Testis (tissue), 3 donors: ENCODE measurements around the gene TMEM271. TPM values are rescaled to one million over a fixed set of nuclear protein-coding genes. Genes with fewer than 3 reads are reported as not detected.
A peak's percentile ranks its signal among the peaks of the same experiment; 100 is the strongest.
"Not testable (repeated sequence)": the region's sequence is repeated elsewhere in the genome, so short reads cannot be mapped to it uniquely, and the experiment has no call there.

Experiments used
- DNase-seq: peaks from one replicate; pipeline ENCODE4 v3.0.0-alpha.2; 2019
- H3K27ac ChIP-seq, 2 donors: fragments of 200-600 bp; sonication (generic); one replicate each; pipeline ENCODE4 v1.5.1; 2019
- H3K27me3 ChIP-seq: fragments of 200-600 bp; sonication (generic); one replicate; pipeline ENCODE4 v1.5.1; 2019
- H3K36me3 ChIP-seq: fragments of 200-600 bp; sonication (generic); one replicate; pipeline ENCODE4 v1.5.1; 2017; ENCODE audit warnings: low read depth; ENCODE audit errors: missing control alignments
- H3K4me1 ChIP-seq: fragments of 200-600 bp; sonication (generic); one replicate; pipeline ENCODE4 v1.5.1; 2019
- H3K4me3 ChIP-seq, 2 donors: fragments of 200-600 bp; sonication (generic); one replicate each; pipeline ENCODE4 v1.5.1; 2017 to 2019
- H3K9me3 ChIP-seq: fragments of 200-600 bp; sonication (generic); one replicate; pipeline ENCODE4 v1.5.1; 2017
- POLR2A ChIP-seq: fragments of 450-650 bp; IDR thresholded peaks from one replicate; pipeline ENCODE4 v1.6.1; 2017; ENCODE audit warnings: antibody characterized with exemption, mild to moderate bottlenecking, moderate library complexity
- whole genome bisulfite sequencing, 2 donors: methylation state at CpG; one replicate each; pipeline ENCODE4 v1.1.5; 2018; 5-methylcytosine and 5-hydroxymethylcytosine counted together
- intact Hi-C: fragments of 100-400 bp; cut with DNase I; formaldehyde crosslinking; loops from one replicate; pipeline ENCODE4 v1.15.1; 2023; ENCODE audit warnings: low total_unique reads
- polyA plus RNA-seq: library from polyadenylated mRNA; stranded (reverse); fragments of 350-450 nt; fragmentation: Illumina TruSeq; extraction: RNeasy Lipid Tissue Mini Kit (QIAGEN cat#74804); gene quantifications from one replicate; pipeline ENCODE4 v1.2.3, GENCODE V29; 2014; ENCODE audit warnings: low read depth, low replicate concordance; ENCODE audit not compliant: insufficient read depth
- total RNA-seq, 2 donors: library from RNA; depleted of rRNA; stranded (reverse); fragments of >200 nt; gene quantifications; one replicate each; pipeline ENCODE4 v1.2.3, GENCODE V29; 2016
- TF ChIP-seq, protein P1 (sequence below), 3 experiments: fragments of 450-650 bp in 2 of 3; fragments of 200-600 bp in 1 of 3; sonication (generic) in 1 of 3; IDR thresholded peaks; one replicate each; pipeline ENCODE4 v1.5.1; 2016 to 2019; ENCODE audit warnings: antibody characterized with exemption in 3 of 3, mild to moderate bottlenecking in 2 of 3, moderate library complexity in 1 of 3

The TMEM271 gene
- total and polyA plus RNA-seq, 3 donors from 2014 or later, result 0.37 to 1.7 (median 1.7) TPM

DNA sequence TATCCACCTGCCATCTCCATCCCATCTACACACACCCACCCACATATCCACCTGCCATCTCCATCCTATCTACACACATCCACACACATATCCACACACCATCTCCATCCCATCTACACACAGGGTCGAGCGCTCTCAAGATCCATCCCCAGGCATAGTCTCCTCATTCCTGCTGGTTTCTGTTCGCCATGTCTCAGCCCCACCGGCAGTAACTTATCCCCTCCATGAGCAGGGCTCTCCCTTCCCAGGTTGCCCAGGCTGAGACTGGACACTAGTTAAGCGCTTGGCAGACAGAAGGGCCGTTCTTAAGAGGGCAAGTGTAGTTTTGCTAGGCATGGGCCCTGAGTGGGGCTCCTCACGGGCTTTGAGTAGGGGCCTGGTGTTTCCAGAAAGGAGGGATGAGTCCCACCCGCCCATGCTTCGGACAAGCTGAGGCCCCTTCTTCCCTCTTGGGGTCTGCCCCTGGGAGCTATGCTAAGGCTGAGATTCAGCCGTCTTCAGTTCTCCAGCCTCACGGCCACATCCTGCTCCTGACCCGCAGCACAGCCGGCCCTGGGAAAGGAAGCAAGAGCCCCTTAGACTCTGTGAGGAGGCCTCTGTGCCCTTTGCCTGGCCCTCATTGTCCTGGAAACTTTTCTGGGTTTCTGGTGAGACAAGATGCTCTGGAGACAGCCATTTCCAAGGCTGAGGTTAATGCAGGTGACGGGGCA lies 20.4 kb downstream of the TMEM271 start:
- no peaks in the 10 kb centered on the region for H3K9me3 ChIP-seq
- no peaks in the 10 kb centered on the region for H3K36me3 ChIP-seq
- DNase-seq, result no peak
- 81 to 92% methylated on average over 12 to 14 of the region's 14 CpGs for WGBS, 2 donors
- TF ChIP-seq, protein P1, sequence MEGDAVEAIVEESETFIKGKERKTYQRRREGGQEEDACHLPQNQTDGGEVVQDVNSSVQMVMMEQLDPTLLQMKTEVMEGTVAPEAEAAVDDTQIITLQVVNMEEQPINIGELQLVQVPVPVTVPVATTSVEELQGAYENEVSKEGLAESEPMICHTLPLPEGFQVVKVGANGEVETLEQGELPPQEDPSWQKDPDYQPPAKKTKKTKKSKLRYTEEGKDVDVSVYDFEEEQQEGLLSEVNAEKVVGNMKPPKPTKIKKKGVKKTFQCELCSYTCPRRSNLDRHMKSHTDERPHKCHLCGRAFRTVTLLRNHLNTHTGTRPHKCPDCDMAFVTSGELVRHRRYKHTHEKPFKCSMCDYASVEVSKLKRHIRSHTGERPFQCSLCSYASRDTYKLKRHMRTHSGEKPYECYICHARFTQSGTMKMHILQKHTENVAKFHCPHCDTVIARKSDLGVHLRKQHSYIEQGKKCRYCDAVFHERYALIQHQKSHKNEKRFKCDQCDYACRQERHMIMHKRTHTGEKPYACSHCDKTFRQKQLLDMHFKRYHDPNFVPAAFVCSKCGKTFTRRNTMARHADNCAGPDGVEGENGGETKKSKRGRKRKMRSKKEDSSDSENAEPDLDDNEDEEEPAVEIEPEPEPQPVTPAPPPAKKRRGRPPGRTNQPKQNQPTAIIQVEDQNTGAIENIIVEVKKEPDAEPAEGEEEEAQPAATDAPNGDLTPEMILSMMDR (IDR thresholded peaks at IDR 0.05), result no peak
- TF ChIP-seq POLR2A, result no peak
- no peak overlapping the region for H3K4me3 ChIP-seq
- H3K27ac ChIP-seq, result no peak overlapping the region
- intact Hi-C loops, result no loop called here
- H3K27me3 ChIP-seq, result no peaks in the 10 kb centered on the region
- H3K4me1 ChIP-seq, result no peaks in the 10 kb centered on the region

DNA sequence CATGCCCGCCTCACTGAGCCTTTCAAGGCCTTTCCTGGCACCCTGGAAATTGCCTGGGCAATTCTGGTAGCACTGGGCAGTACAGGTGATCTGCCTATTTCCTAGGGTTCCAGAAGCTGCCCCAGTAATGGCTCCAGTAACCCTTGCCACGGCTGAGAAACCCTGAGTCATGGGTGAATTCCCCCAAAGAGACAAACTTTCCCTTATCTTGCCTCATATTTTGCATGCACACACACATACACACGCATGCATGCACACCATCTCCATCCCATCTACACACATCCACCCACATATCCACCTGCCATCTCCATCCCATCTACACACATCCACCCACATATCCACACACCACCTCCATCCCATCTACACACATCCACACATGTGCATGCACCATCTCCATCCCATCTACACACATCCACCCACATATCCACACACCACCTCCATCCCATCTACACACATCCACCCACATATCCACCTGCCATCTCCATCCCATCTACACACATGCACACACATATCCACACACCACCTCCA lies 21.2 kb downstream of the TMEM271 start:
- H3K27me3 ChIP-seq, H3K4me1 ChIP-seq, H3K4me3 ChIP-seq, DNase-seq, H3K36me3 ChIP-seq, H3K27ac ChIP-seq, H3K9me3 ChIP-seq, intact Hi-C loops: not testable (repeated sequence)
- WGBS, 2 donors, result 75 to 77% methylated on average over 3 of the region's 3 CpGs

DNA sequence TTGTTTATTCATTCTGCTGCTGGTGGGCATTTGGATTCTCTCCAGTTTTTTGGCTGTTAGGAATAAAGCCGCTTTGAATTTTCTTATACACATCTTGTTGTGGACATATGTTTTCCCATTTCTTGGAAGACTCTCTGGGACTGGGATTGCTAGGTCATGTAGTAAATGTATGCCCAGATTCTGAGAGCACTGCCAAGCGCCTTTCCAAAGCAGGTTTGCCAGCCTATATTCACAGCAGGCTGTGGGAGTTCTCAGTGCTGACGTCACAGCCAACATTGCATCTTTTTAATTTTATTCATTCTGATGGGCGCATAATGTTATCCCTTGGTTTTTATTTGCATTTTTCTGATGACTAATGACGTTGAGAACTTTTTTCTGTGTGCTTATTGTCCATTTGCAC lies 24.1 kb downstream of the TMEM271 start:
- no peak overlapping the region for H3K27ac ChIP-seq
- H3K4me1 ChIP-seq, result no peaks in the 10 kb centered on the region
- no peaks in the 10 kb centered on the region for H3K9me3 ChIP-seq
- H3K27me3 ChIP-seq, result no peaks in the 10 kb centered on the region
- intact Hi-C loops, result no loop called here
- DNase-seq, result no peak
- H3K36me3 ChIP-seq, result no peaks in the 10 kb centered on the region
- TF ChIP-seq, protein P1 (IDR thresholded peaks at IDR 0.05), result no peak
- TF ChIP-seq POLR2A, result no peak
- no peak overlapping the region for H3K4me3 ChIP-seq
- WGBS, 2 donors, result 53 to 66% methylated on average over 5 of the region's 5 CpGs

DNA sequence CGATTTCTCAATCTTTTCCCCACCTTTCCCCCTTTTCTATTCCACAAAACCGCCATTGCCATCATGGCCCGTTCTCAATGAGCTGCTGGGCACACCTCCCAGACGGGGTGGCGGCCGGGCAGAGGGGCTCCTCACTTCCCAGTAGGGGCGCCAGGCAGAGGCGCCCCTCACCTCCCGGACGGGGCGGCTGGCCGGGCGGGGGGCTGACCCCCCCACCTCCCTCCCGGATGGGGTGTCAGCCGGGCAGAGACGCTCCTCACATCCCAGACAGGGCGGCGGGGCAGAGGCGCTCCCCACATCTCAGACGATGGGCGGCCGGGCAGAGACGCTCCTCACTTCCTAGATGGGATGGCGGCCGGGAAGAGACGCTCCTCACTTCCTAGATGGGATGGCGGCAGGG lies 25.8 kb downstream of the TMEM271 start:
- H3K9me3 ChIP-seq, H3K27ac ChIP-seq, H3K27me3 ChIP-seq, intact Hi-C loops, H3K36me3 ChIP-seq, DNase-seq, H3K4me1 ChIP-seq: not testable (repeated sequence)
- WGBS, 2 donors, result 66 to 71% methylated on average over 14 to 27 of the region's 27 CpGs
- peak overlapping the region in 1 of 2 donors; percentile 9 for H3K4me3 ChIP-seq

DNA sequence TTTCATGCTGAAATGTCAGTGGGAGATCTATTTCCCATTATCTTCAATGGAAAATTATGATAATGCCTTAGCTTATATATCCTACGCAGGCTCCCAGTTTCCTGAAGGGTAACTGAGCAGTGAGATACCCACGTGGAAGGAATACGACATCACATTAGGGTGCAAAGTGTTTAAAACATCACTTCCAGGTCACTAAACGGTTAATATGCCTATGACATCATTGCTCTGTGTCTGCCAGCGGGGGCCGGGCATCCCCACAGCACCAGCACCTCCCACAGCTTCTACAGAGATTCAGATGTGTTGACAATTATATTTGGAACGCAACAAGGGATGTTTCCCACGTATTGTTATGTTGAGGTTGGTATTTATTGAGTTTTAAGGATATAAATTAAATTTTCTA lies 27.1 kb downstream of the TMEM271 start:
- DNase-seq, result no peak
- WGBS, 2 donors, result 34 to 47% methylated on average over 8 of the region's 8 CpGs
- no peak overlapping the region for H3K4me3 ChIP-seq
- TF ChIP-seq, protein P1 (IDR thresholded peaks at IDR 0.05), result no peak
- TF ChIP-seq POLR2A, result no peak
- H3K27ac ChIP-seq, result no peak overlapping the region
- no peaks in the 10 kb centered on the region for H3K4me1 ChIP-seq
- H3K9me3 ChIP-seq, result no peaks in the 10 kb centered on the region
- intact Hi-C loops, result no loop called here
- H3K36me3 ChIP-seq, result no peaks in the 10 kb centered on the region
- no peaks in the 10 kb centered on the region for H3K27me3 ChIP-seq

DNA sequence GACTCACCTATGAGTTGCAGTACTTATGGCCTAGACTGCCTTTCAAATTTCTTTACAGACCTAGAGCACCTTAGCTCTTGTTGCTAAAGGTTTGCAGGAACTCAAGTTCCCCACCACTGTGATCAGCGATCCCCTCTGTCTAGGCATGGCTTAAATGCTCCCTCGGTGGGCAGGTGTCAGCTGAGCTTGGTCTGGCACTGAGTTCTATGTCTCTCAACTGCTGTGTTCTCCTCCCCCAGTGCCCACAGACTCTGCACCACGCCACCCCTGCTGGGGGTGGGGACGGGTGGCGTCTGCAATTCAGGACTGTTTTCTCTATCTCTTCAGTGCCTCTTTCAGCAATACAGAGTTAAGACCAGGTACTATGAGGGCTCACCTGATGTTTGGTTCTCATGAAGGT lies 30.5 kb downstream of the TMEM271 start:
- intact Hi-C loops, result no loop called here
- TF ChIP-seq, protein P1 (IDR thresholded peaks at IDR 0.05), result no peak
- TF ChIP-seq POLR2A, result no peak
- Histone ChIP-seq H3K36me3 (no peaks in the 10 kb centered on the region), H3K9me3 (no peaks in the 10 kb centered on the region), H3K4me1 (no peaks in the 10 kb centered on the region), H3K27me3 (no peaks in the 10 kb centered on the region), H3K4me3 (no peak overlapping the region), H3K27ac (no peak overlapping the region)
- DNase-seq, result no peak
- 74 to 89% methylated on average over 4 to 5 of the region's 5 CpGs for WGBS, 2 donors
